ENCODE data around the gene TOP3A. TPM values are rescaled to one million over a fixed set of nuclear protein-coding genes. Genes with fewer than 3 reads are reported as not detected.

The TOP3A gene
- total RNA-seq, 2 donors from 2014 or later, result 60.4 to 67.4 TPM

GRCh38 chr17:18254888-18255649, 59.7 kb downstream of the TOP3A start:
- Mint-ChIP-seq H3K36me3 (ENCODE audit: low read depth) (peaks cover 56% of the 10 kb centered on the region), H3K4me3 (no peak overlapping the region), H3K4me1 (peaks cover 16% of the 10 kb centered on the region), H3K9me3 (no peaks in the 10 kb centered on the region), H3K27me3 (ENCODE audit: insufficient read depth) (no peaks in the 10 kb centered on the region), H3K27ac (no peak overlapping the region)
- WGBS, 2 experiments (ENCODE audit: insufficient coverage in 1 of 2, insufficient read length in 1 of 2), result 91 to 95% methylated on average over 3 to 8 of the region's 8 CpGs
- no peak overlapping the region for H3K4me3 ChIP-seq (ENCODE audit: low read length)
- no peak overlapping the region for H3K27ac ChIP-seq (ENCODE audit: low read depth, low read length)
- no peaks in the 10 kb centered on the region for H3K9me3 ChIP-seq (ENCODE audit: control insufficient read depth, low read length)
- no peak for DNase-seq
- H3K9ac ChIP-seq (ENCODE audit: extremely low read depth, low read length, poor library complexity, severe bottlenecking), result no peak overlapping the region
- H3K4me1 ChIP-seq (ENCODE audit: control insufficient read depth, insufficient read depth, low read length), result peaks cover 9% of the 10 kb centered on the region
- peaks cover 67% of the 10 kb centered on the region for H3K36me3 ChIP-seq (ENCODE audit: control insufficient read depth, insufficient read depth, low read length)
- TF ChIP-seq CTCF (conservative IDR thresholded peaks at IDR 0.05), result peak; percentile 18
- no peaks in the 10 kb centered on the region for H3K27me3 ChIP-seq (ENCODE audit: control insufficient read depth, insufficient read depth, low read length, poor library complexity, severe bottlenecking)

- Mint-ChIP-seq H3K27me3 (ENCODE audit: insufficient read depth) (no peaks in the 10 kb centered on the region), H3K27ac (no peak overlapping the region)
- no peak for TF ChIP-seq CTCF (conservative IDR thresholded peaks at IDR 0.05)
Observed at GRCh38 chr17:18253947-18254821, 60.6 kb downstream of the TOP3A start.

GRCh38 chr17:18253187-18253884, 61.5 kb downstream of the TOP3A start:
- H3K27me3 Mint-ChIP-seq (ENCODE audit: insufficient read depth), result no peaks in the 10 kb centered on the region
- H3K36me3 ChIP-seq (ENCODE audit: control insufficient read depth, insufficient read depth, low read length), result peaks cover 82% of the 10 kb centered on the region

More at GRCh38 chr17:18253947-18254821, 60.6 kb downstream of the TOP3A start:
- peaks cover 12% of the 10 kb centered on the region for H3K4me1 Mint-ChIP-seq
- peaks cover 74% of the 10 kb centered on the region for H3K36me3 ChIP-seq (ENCODE audit: control insufficient read depth, insufficient read depth, low read length)
- no peak for DNase-seq
- no peak overlapping the region for H3K4me3 Mint-ChIP-seq
- H3K9ac ChIP-seq (ENCODE audit: extremely low read depth, low read length, poor library complexity, severe bottlenecking), result no peak overlapping the region
- no peaks in the 10 kb centered on the region for H3K27me3 ChIP-seq (ENCODE audit: control insufficient read depth, insufficient read depth, low read length, poor library complexity, severe bottlenecking)
- WGBS, 2 experiments (ENCODE audit: insufficient coverage in 1 of 2, insufficient read length in 1 of 2), result 95 to 100% methylated on average over 8 to 27 of the region's 27 CpGs
- H3K36me3 Mint-ChIP-seq (ENCODE audit: low read depth), result peaks cover 61% of the 10 kb centered on the region
- H3K9me3 ChIP-seq (ENCODE audit: control insufficient read depth, low read length), result no peaks in the 10 kb centered on the region
- H3K4me3 ChIP-seq (ENCODE audit: low read length), result no peak overlapping the region
- H3K27ac ChIP-seq (ENCODE audit: low read depth, low read length), result no peak overlapping the region
- H3K9me3 Mint-ChIP-seq, result no peaks in the 10 kb centered on the region
- peaks cover 9% of the 10 kb centered on the region for H3K4me1 ChIP-seq (ENCODE audit: control insufficient read depth, insufficient read depth, low read length)

More at GRCh38 chr17:18253187-18253884, 61.5 kb downstream of the TOP3A start:
- no peak overlapping the region for H3K4me3 ChIP-seq (ENCODE audit: low read length)
- 89 to 91% methylated on average over 13 to 16 of the region's 16 CpGs for WGBS, 2 experiments (ENCODE audit: insufficient coverage in 1 of 2, insufficient read length in 1 of 2)
- DNase-seq, result no peak
- no peaks in the 10 kb centered on the region for H3K27me3 ChIP-seq (ENCODE audit: control insufficient read depth, insufficient read depth, low read length, poor library complexity, severe bottlenecking)
- H3K27ac ChIP-seq (ENCODE audit: low read depth, low read length), result no peak overlapping the region
- TF ChIP-seq CTCF (conservative IDR thresholded peaks at IDR 0.05), result no peak
- peaks cover 65% of the 10 kb centered on the region for H3K36me3 Mint-ChIP-seq (ENCODE audit: low read depth)
- no peaks in the 10 kb centered on the region for H3K9me3 ChIP-seq (ENCODE audit: control insufficient read depth, low read length)
- no peak overlapping the region for H3K4me3 Mint-ChIP-seq
- H3K27ac Mint-ChIP-seq, result no peak overlapping the region
- H3K4me1 Mint-ChIP-seq, result peaks cover 10% of the 10 kb centered on the region
- peaks cover 9% of the 10 kb centered on the region for H3K4me1 ChIP-seq (ENCODE audit: control insufficient read depth, insufficient read depth, low read length)
- H3K9me3 Mint-ChIP-seq, result no peaks in the 10 kb centered on the region
- H3K9ac ChIP-seq (ENCODE audit: extremely low read depth, low read length, poor library complexity, severe bottlenecking), result no peak overlapping the region

Measured in endodermal cell (in vitro differentiated cells).